Stimulated activated CD4-positive, alpha-beta T cell treated with anti-CD3 and anti-CD28 coated beads, Interleukin-4, amount 100 ng/mL, for 1 hour (primary cell): Measurements from ENCODE around the gene EHBP1L1.
"Not testable (repeated sequence)": the region's sequence is repeated elsewhere in the genome, so short reads cannot be mapped to it uniquely, and the experiment has no call there.

Experiments
- DNase-seq: peaks from one replicate; pipeline ENCODE4 v3.0.0-alpha.2; 2020

The EHBP1L1 gene

GRCh38 chr11:65637032-65637557, 61.2 kb downstream of the EHBP1L1 start:
- no peak for DNase-seq

DNA sequence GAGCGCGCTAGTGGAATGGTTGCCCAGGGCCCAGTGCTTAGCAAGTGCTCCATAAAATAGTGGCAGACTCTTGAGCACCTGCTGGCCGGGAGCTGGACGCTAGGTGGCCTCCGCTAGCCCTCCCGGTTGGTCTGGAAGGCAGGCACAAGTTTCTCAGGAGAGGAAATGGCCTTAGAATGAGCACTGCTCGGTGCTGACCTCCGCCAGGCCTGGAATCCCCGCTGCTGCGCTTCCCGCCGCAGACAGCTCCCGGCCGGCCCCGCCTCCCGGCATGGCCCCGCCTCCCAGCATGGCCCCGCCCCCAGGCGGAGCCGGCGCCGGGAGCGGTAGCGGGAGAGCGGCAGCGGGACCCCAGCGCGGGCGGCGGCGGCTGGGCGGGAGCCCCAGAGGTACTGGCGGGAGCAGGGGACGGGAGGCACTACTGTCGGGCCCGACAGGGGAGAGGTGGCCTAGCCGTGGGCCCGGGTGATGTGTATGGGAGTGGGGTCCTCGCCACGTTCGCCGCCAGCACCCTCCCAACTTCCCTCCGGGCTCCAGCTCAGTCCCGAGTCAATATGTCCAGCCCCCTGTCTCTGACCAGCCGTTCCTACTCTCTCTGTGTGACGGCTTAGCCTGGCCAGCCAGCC, 62.1 kb downstream of the EHBP1L1 start, which contains the start of gene SIPA1:
TSS of gene SIPA1 (plus strand) at position 308 of the 626 bp plus-strand sequence. CDS start 2,821 bp downstream, outside the sequence.
- peak; percentile 77 for DNase-seq

GRCh38 chr11:65639228-65639597, 63.4 kb downstream of the EHBP1L1 start:
- DNase-seq, result not testable (repeated sequence)

DNA sequence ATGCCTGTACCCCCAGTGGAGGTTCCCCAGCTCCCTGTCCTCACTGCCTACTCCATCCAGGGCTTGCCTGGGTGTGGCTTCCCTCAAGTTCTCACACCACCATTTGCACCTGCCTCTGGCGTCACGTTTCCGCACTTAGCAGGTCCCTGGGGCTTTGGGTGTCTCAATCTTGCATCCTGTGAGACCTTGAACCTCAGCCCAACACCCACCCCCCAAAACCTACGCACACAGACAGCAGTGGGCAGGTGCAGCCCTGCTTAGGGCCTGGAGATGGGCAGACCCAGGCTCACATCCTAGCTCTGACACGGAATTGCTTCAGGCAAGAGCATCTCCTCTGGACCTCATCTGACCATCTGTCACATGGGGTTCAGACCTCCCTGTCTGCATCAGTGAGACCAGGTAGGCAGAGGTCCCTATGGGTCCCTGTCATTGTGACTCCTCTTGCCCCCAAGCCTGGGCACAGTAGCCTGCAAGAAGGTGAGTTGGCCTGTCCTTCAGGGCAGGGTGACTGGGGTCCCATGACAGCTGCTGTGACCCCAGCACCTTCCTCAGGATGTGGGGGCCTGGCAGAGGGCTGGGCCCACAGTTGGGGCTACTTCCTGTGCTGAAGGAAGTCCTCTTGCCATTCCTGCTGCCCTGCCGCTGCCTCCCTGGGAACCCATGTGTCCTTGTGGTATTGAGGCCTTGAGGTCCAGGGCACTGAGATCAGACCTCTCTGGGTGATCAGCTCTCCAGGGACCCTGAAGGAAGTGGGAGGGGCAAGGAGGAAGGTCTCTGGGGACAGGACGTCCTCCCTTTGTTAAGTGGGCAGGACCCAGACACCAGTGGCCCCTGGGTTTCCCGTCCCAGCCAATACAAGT, 64.0 kb downstream of the EHBP1L1 start:
- DNase-seq, result peak; percentile 40

DNA sequence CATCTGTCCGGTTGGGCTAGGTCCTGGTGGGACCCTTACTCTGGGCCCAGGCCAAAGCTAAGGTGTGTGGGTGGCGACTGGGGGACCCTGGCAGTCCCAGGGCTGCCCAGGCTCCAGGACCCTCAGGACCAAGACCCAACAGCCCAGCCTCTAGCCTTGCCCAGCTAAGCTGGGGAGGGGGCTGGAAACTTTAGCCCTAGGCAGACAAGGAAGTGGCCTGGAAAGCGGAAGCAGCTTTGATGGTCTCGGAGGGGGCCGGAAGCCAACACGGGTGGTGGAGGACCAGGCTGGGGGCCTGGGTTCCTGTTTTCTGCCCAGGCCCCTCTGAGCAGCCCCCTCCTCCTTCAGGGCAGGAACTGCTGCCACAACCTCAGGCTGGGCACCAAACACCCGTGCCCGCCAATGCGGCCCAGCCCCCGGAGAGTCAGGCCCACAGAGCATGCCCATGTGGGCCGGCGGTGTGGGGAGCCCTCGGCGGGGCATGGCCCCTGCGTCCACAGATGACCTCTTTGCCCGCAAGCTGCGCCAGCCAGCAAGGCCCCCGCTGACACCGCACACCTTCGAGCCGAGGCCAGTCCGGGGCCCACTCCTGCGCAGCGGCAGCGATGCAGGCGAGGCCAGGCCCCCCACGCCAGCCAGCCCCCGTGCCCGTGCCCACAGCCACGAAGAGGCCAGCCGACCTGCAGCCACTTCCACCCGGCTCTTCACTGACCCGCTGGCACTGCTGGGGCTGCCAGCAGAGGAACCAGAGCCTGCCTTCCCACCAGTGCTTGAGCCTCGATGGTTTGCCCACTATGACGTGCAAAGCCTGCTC, 64.8 kb downstream of the EHBP1L1 start:
- peak; percentile 39 for DNase-seq

DNA sequence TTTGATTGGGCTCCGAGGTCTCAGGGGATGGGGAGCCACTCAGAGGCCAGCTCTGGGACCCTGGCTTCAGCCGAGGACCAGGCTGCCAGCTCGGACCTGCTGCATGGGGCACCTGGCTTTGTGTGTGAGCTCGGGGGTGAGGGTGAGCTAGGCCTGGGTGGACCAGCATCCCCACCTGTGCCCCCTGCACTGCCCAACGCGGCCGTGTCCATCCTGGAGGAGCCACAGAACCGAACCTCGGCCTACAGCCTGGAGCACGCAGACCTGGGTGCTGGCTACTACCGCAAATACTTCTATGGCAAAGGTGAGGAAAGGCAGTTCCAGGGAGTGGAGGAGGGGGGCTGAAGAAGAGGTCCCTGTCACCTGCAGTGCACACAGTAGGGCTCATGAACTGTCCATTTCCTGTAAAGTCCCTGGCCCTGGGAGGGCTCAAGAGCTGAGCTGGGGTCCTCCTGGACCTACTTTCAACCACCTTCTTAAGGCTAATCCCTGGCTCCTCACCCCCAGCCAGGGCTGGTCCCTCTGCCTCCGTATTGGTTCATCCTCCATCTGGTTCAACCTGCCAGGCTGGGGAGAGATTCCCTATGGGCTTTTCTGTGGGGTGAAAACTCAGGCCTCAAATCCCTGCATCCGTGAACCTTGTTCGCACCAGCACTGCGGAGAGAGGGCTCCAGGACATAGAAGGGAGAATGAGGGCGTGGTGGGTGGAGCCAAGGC, 65.6 kb downstream of the EHBP1L1 start:
- no peak for DNase-seq
